GM21526 (cell line): ENCODE data around the gene PFKP.
A peak's percentile ranks its signal among the peaks of the same experiment; 100 is the strongest.

Source experiments
- ATAC-seq: cut with Tn5 transposase; IDR thresholded peaks from one replicate; pipeline ENCODE4 v1.9.1; 2021; ENCODE audit warnings: moderate library complexity; ENCODE audit not compliant: unreplicated experiment, low FRiP score

PFKP gene

DNA sequence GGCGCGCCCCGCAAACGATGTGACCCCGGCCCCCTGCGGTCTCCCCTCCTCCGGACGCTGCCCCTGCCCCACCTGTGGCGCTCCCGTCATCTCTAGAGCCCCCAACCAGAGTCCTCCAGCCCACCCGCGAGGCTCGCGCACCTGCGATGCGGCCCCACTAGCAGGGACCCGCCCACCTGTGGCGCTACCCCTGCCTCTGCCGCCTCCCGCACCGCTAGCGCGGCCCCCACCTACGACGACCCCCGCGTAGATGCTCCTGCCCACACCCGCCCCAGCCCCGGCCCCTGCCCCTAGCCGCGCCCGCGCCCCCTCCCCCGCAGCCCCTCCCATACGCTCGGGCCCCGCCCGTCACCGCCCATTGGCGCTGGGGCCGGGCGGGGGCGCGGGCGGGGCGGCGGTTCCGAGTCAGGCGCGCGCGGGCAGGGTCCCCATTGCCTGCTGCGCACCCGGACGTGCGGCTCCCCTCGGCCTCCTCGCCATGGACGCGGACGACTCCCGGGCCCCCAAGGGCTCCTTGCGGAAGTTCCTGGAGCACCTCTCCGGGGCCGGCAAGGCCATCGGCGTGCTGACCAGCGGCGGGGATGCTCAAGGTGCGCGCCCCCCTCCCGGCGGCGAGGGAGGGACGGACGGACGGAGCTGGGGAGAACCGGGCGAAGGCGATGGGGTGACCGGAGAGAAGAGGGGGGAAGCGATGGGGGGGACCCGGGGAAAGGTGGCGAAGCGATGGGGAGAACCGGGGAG lies at the start of gene PFKP:
Gene PFKP, plus strand, starts transcription at position 431 of the 741 bp plus-strand sequence. Its CDS starts 48 bp downstream, at position 479.
- peak; percentile 42 for ATAC-seq

DNA sequence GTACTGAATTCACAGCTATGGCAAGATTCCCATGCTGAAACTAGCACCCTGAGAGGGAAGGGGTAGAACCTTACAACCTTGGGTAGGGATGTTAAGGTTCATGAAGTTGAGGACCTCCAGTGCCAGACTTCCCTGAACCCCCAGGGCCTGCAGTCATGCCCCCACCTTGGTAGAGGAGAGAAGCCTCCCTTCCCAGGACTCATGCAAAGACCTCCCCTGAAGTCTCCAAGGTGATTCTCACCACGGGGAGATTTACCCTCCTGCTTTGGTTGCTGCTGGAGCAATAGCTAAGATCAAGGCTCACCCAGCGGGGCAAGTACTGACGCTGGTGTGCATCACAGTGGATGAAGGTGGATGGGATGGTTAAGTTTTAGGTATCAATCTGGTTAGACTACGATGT lies 49.1 kb upstream of the PFKP start:
- no peak for ATAC-seq

DNA sequence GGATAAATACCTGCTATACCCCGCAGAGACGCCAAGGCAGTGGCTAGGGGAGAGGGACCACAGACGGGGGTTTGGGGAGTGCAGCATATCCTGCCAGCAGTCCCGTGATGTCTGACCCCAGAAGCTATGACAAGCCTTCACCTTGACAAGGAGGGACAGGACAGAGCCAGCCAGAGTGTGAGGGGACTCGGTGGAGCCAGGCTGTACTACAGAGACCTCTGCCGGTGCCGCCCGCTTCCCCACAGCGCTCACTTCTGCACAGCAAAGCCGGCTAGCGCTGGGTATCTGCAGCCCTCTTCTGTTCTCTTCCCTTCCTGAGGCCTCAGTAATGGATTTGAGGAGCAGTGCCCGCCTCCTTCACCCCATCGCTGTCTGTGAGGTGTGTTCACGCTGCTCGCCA lies 47.0 kb upstream of the PFKP start:
- ATAC-seq, result no peak

DNA sequence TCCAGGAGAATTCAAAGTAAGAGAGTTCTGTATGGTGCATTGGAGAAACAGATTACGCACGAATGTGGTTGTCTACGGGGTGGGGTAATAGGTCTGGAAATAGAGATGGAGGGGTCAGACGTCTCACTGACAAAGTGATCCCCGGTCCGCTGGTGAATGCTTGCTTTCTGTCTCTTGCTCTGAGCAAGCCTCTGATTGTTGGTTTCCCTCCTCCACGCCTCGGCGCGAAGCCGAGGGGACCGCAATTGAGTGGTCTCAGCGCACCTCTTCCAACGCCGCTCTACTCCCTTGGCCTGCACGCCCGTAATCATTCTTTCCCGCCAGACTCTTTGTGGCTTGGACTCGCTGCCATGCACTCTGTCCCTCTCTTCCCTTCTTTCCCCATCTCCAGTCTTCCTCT lies 46.5 kb upstream of the PFKP start:
- ATAC-seq, result no peak

DNA sequence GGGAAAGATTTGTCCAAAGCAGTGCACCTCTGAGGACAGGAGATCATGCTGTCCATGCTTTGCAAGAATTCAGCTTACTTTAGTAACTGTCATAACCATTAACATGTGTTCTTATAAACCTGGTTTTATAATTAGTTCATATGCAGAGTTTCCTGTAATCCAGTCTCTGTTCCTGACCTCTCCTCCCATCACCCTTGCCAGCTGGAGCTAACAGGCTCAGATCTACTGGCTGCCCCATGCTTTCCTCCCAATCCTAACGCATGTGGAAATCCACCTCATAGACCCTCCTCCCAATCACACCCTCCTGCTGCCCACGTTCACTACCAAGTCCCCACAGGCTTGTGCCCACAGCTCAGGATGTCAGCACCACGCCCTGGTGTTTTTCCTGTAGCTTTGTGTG lies 45.3 kb upstream of the PFKP start:
- ATAC-seq, result no peak

DNA sequence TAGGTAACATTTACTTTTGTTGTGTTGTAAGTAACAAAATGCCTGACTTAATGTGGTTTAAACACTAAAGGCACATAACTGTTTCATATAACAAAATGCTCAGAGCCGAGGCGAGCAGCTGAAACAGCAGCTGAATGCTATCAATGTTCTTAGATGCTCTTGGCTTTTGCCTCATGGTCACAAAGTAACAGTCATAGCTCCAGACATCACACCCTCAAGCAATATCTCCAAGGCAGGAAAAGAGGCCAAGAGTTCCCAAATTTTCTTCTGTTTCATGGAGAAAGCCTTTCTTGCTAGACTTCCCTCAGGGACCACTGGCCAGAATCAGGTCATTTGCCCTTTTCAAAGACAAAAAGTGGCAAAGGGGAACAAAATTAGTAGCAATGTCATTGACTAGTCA lies 43.5 kb upstream of the PFKP start:
- no peak for ATAC-seq

DNA sequence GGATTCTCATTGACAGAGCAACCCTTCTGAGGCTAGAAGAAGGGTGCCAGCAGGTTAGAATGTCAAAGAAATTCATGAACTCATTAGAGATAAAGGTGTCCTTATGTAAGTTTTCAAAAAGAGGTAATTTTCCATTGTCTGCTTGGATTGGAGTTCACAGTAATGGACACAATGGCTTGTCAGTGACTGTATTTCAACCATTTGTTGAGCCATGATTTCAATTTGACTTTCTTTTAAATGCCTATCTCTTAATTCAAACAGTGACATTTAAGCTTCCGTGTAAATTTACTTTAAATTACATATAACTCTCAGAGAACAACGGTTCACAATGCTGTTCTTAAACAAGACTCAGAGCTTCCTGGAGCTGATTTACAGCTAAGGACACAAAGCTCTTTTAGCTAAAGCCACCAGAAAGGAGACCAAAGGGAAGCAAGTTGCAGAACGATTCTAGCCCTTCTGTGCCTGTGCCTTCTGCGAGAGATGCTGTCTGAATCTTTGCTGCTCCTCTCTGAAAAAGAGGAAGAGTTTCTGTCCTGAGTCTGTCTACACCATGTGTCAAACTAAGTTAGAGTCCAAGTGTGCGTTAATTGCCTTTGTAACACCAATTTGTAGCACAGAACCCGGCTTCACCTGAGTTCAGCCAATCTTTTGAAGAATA lies 42.2 kb upstream of the PFKP start:
- no peak for ATAC-seq

DNA sequence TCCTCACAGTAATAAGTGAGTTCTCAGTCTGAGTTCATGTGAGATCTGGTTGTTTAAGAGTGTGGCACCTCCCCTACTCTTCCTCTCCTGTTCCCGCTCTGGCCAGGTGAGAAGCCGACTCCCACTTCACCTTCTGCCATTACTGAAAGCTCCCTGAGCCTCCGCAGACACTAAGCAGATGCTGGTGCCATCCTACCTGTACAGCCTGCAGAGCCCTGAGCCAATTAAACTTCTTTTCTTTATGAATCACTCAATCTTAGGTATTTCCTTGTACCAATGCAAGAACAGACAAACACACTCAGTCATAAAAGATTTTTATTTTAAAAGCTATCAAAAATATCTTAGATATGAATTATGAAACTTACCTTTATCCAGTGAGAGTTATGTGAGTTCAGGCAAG lies 39.5 kb upstream of the PFKP start:
- ATAC-seq, result no peak

DNA sequence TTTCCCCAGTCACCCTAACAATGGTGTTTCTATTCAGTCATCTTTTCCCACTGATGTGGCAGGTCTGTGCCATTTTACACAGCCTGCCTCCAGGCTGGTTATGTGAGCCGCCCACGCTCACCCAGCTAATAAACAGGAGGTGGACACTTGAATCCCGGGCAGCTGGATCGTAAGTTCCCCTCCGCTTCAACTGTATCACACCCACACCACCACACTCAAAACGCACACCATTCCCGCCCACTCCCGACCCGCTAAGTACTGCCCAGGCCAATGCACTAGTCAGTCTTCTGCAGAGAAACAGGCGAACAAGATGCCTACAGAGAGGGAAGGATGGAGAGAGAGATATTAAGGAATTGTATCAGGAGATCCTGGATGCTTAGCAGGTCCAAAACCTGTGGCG lies 38.9 kb upstream of the PFKP start:
- ATAC-seq, result no peak

DNA sequence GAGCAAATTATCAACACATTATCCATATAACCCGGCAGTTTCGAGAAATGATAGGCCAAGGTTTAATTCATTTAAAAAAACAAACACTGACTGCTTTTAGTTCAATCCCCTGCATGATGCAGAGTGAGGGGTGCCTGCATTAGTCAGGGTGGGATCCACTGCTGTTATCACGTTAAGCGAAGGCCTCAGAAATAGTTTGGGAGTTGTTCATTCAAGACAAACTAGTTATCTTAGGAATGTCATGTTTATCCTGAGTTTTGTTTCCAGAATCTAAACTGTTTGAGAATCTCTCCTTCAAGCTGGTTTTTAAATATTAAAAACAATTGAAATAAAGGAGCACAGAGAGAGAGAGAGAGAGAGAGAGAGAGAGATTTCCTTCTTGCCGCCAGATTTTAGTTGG lies 36.6 kb upstream of the PFKP start:
- ATAC-seq, result no peak

DNA sequence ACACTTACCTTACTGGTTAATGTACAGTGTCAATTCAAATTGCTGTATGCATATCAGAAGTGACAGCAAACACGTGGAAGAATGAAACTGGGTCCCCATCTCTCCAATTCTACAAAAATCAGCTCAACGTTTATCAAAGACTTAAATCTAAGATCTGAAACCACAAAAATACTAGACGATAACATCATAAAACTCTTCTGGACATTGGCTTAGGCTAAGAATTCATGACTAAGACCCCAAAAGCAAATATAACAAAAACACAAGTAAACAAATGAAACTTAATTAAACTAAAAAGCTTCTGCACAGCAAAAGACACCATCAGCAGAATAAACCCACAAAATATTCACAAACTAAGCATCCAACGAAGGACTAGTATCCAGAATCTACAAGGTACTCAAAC lies 35.9 kb upstream of the PFKP start:
- no peak for ATAC-seq

DNA sequence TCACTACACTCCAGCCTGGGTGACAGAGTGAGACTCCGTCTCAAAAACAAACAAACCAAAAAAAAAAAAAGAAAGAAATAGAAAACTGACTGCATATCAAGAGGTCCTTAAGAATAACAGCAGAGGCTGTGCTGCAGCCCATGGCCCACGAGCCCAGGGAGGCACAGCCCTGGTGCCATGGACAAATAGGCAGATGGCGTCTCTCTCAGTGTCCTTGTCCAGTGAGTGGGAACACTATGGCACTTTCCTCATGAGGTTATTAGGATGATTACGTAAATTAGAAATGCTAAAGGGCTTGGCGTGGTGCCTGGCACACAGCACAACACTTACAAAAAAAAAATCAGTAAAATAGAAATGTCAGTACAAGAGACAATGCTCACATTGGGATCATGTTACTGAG lies 33.4 kb upstream of the PFKP start:
- no peak for ATAC-seq

DNA sequence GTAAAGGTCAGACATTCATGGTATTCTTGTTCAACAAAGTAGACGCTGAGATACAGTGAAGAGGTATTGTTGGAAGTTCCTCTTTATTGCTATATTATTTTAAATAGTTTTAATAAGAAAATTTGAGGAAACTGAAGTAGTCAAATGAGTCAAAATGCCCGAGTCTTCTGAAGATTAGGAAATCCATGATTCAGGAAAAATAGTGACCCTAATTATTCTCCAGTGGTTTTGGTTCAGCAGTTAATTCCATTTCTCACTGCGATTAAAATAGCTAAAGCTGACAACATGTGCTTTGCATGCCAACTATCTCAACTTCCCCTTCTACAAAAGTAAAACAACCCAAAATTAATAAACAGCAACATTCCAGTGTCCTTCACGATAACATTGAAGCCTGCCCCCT lies 32.7 kb upstream of the PFKP start:
- ATAC-seq, result no peak

DNA sequence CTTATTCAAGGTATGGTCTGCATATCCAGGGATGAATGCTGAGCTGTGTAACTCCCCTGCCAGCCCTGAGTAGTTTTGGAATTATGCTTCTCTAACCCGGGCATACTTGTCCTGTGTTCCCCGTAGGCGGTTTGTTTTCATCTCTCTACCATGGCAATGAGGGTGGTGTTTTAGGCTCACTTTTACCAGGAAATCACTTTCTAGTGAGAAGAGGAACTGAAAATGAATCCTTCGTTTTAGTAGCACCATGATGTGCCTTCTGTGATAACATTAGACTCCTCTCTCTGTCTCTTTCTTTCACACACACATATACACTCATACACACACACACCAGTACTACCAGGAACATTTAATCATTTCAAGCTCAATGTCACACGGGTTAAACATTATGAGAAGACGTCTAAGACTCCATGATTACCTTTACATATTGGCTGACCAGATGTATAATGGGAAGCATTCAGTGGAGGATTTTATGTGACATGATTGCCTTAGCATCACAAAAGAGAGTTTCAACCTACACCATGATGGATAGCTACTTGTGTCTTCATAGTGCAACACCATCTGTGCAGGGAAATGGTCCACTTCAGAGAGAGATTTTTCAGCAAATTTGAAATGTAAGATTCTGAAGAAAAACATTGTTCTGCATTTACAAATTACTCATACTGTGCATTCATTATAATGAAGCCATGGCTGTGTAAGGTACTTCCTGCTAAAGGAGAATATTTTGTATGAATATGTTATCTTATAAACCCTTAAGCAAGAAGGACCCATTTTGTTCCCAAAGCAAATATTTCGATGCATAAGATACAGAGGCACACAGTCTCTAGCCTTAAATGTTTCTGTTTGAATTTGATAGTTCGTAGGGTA lies 31.0 kb upstream of the PFKP start:
- peak; percentile 98 for ATAC-seq

DNA sequence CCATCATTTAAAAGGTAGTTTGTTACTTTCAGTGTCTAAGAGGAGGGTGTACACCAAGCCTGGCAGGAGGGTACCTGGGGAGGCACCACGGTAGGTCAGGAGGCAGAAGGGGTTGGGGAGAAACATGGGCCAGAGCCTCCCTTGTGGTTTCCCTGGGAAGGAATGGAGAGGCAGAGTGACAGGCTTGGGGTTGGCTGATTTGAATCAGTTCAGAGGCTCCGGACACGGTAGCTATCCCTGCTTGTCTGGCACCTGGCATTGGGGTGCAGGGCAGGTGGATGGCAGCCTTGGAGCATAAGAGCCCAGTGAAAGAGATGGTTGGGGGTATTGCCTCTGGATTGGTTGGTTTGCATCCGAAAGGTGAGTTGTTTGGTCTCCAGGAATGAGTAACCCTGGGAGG lies 30.2 kb upstream of the PFKP start:
- no peak for ATAC-seq

DNA sequence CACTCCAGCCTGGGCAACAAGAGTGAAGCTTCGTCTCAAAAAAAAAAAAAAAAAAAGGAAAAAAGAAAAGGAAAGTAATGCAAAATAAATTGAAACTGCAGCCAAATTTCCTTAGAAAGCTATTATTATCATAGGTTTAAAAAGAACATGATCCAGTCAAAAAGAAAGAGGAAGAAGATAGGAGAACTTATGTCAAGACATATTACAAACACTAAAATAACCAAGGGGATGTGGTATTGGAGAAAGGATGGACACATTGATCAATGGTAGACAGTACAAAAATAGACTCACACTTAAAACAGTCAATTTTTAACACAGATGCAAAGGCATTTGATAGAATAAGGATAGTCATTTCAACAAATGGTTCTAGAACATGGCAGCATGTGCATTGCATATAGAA lies 27.3 kb upstream of the PFKP start:
- no peak for ATAC-seq

DNA sequence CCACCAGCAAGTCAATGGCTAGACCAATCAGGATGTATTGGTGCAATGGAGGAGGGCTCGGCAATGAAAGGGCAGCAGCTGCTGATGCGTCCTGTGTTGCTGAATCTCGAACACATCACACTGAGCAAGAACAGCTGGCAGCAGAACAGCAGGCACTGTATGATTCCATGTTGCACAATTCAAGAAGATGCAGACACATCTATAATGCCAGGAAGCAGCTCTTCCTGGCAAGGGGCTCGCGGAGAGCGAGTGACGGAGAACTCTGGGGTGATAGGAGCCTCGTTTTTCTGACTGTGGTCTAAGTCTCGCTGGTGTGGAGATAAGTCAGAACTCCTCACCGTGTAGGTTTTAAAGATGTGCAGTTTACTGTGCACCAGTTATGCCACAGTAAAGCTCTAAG lies 24.8 kb upstream of the PFKP start:
- ATAC-seq, result no peak

DNA sequence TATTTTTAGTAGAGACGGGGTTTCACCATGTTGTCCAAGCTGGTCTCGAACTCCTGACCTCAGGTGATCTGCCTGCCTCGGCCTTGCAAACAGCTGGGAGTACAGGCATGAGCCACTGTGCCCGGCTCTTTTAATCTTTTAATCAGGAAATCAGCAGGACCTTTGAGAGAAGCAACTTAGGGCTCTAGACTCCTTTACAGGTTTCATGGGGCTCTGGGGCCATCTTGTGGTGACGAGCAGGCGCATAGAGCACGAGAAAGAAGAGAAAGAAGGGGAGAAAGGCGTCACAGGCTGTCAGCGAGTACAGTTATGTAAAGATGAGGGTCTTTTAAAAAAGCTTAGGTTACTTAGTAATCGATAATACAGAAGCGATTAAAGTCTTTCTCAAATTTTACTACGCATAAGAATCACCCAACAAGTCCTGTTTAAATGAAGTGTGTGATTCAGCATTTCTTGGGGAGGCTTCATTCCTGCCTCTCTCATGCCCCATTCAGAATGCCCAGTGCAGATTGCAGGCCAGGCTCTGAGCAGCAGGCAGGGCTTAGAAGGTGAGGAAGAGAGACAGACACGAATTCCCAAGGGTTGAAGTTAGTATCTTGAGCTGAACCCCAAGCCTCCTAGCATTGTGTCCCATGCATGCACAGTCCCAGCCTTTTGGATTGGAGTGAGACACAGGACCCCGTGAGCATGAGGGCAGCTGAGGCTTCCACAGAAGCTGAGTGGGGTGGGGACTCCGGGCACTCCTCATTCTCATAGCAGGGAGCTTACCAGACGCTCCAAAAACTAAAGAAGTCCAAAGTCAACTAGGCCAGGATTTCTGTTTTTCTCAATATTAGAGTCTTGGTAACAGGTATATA lies 23.6 kb upstream of the PFKP start:
- ATAC-seq, result no peak

DNA sequence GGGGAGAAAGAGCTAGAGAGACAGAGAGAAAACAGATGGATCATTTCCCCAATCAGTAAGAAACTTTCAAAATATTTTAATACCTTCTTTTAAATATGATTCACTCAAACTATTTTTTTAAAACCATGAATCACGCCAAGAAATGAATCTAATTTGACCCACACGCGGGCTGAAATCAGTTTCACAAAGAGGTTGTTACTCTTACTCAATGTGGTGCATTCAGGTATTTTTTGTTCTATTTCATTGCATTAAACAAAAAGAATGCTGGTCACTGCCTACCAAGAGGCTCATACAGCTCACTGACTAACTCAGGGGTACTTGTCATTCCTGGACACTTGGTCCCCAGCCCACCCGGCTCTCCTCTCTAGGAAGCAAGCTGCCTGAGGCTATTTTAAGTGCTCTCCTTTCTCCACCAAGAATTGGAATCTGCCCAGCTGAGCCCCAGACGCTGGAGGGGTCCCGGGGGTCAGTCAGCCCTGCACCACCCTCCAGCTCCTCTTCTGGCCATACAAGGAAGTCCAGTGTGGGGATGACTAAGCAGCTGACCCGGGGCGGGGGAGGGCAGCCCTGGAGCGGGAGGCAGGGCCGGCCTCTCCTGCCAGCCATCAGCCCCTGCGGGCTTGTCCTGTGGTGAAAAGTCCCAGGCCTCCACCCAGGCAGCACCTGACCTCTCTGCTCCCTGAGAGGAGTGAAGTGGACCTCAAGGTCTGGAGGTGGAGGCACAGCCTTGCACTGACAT lies 21.7 kb upstream of the PFKP start:
- ATAC-seq, result no peak

DNA sequence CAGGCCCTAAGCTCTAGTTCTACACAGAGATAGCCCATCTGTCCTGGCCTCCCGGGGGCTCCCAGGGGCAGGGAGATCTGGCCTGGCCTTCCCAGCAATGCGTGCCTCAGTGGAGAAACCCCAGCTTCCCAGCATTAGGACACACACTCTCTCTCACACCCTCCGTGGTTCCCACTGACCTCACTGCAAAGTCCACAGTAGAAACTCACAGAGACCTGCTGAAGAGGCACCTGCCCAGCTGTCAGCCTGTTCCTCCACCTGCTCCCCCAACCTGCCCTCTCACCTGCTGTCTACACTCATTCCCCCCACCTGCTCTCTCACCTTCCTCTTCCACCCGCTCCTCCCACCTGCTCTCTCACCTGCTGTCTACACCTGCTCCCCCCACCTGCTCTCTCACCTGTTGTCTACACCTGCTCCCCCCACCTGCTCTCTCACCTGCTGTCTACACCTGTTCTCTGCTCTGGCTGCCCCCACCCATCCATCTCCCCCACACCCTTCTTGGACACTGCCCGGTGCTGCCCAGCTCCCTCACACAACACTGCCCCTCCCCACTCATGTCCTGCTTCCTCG lies 21.1 kb upstream of the PFKP start:
- ATAC-seq, result no peak
